ENCODE measurements around the gene PLSCR2.
"Not testable (repeated sequence)": the region's sequence is repeated elsewhere in the genome, so short reads cannot be mapped to it uniquely, and the experiment has no call there.

Gene PLSCR2

DNA sequence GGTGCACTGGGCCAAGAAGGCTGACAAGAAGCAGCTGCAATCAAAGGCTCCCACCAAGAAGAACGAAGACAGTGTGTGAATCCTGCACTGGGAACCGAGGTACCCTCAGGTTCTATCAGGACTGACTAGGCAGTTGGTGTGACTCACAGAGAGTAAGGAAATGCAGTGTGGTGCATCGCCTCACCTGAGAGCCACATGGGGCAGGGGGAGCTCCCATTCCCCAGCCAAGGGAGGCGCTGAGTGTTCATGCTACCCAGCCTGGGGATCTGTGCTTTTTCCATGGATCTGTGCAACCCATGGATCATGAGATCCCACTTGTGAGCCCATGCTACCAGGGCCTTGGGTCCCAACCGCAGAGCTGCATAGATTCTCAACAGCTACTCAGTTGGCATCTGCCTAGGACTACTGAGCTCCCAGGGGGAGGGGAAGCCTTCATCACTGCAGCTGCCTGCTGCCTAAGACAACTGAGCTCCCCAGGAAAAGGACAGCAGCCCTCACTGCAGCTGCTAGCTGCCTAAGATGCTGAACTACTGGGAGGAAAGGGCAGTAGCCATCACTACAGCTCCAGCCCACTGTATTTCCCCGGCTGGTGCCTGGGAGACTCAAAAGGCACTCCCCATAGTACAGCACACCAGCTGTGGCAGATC lies 6.9 kb upstream of the PLSCR2 start:
- no peak for DNase-seq

DNA sequence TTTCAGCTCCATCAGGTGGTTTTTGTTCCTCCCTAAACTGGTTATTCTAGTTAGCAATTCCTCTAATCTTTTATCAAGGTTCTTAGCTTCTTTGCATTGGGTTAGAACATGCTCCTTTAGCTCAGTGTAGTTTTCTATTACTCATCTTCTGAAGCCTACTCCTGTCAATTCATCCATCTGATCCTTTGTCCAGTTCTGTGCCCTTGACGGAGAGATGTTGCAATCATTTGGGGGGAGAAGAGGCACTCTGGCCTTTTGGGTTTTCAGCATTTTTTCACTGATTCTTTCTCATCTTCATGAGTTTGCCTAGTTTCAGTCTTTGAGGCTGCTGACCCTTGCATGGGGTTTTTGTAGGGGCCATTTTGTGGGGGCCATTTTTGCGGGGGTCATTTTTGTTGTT lies 5.6 kb upstream of the PLSCR2 start:
- DNase-seq, result not testable (repeated sequence)

DNA sequence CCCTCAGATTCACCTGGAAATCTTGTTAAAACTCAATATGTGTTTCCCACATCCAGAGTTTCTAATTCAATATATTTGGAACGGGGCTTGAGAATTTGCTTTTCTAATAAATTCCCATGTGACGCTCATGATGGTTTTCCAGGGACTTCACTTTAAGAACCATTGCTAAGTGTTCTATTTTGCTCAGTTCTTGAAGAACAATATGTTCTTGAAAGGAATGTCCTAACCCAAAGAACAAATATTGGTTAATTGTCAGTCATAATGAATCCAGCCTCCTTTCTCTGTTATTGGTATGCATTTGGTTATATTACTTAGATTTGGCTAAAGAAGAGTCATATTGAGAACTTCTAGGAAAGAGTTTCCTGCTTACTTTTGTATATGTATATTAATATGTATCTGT lies 4.4 kb upstream of the PLSCR2 start:
- DNase-seq, result no peak

DNA sequence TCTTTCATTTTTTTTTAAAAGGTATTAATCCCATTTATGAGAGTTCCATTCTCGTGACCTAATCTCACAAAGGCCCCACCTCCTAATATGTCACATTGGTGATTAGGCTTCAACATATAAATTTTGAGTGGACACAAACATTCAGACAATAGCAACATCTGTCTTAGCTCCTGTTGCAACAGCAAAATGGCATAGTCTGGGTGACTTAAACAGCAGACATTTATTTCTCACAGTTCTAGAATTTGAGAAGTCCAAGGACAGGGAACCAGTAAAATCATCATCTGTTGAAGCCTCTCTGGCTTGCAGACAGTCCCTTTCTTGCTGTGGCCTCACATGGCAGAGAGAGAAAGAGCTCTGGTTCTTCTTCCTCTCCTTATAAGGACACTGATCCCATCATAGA lies 3.2 kb upstream of the PLSCR2 start:
- DNase-seq, result no peak

DNA sequence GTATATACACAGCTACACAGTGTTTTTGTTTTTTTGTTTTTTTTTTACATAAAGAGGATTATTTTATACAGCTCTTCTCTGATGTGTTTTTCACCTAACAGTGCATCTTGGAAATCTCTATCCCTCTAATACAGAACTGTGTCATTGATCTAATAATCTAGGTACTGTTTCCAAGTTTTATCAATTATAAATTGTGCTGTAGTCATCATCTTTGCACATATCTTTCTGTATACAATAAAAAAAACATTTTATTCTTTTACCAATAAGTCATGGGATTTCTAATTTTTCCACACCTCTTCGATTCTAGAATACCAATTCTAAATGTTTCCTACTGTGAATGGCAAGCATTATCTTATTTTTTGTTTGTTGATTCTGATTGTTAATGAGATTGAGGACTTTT lies 1.7 kb upstream of the PLSCR2 start:
- no peak for DNase-seq

DNA sequence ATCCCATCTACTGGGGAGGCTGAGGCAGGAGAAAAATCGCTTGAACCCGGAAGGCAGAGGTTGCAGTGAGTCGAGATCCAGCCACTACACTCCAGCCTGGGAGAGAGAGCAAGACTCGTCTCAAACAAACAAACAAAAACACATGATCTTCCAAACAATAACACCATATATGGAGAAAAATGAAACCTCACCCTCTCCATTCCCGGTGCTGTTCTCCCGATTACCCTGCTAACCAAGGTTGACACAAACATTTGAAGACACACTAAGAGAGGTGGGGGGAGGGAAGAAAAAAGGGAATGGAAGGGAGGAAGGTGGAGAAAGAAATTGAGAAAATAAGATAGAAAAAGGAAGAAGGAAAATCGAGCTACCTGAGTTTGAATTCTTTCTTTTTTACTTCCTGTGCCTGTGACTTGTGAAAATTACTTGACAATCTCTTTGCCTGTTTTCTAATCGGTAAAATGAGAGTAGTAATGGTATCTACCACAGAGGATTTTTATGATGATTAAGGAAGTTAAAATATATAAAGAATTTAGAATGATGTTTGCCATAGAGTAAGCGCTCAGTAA lies 1.1 kb upstream of the PLSCR2 start:
- DNase-seq, result no peak

DNA sequence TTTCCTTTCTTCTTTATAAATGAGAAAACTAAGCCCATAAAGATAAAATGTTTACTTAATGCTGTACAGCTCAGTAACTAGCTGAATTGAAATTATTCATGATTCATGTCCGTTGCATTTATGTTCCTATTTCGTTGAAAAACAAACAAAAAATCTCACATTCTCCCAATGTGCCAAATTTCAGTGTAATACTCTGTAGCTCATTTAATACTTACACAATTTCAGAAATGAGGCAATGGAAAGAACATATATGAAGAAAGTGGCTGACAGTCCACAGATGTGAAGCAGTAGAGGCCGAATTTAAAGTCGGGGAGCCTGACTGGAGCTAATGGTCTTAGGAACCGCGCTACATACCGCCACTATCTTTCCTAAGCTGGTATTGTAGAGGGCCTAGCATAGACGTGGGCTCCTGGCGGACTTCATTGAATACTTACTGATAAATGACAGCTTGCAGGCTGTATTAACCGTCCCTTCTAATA lies 651 bp downstream of the PLSCR2 start:
- DNase-seq, result no peak

DNA sequence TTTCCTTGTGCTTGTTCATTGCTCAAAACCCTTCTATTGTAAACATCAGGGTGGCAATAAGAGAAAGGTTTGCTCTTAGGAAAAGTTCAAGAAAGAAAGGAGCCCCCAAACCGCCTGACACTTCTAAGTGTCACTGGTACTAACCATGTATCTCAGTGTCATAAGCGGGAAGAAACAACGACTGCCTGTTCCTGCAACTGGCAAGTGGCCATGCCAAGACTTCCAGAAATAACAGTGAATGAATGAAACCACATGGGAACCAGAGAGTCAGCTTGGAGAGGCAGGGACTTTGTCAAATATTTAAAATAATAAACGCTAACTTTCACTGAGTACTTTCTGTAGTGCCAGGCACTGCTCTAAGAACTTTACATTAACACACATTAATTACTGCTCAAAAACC lies 1.1 kb downstream of the PLSCR2 start:
- no peak for DNase-seq

DNA sequence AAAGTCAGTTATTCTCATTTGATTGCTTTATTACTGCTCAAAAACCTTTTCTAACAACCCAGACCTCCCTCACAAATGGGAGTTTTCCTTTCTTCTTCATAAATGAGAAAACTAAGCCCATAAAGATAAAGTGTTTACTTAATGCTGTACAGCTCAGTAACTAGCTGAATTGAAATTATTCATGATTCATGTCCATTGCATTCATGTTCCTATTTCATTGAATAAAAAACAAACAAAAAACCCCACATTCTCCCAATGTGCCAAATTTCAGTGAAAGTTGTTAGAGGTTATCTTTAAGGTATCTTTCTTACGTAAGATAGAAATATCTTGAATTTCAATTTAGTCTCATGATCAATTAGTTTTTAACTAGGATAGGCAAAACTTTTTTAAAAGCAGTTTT lies 2.8 kb downstream of the PLSCR2 start:
- no peak for DNase-seq

DNA sequence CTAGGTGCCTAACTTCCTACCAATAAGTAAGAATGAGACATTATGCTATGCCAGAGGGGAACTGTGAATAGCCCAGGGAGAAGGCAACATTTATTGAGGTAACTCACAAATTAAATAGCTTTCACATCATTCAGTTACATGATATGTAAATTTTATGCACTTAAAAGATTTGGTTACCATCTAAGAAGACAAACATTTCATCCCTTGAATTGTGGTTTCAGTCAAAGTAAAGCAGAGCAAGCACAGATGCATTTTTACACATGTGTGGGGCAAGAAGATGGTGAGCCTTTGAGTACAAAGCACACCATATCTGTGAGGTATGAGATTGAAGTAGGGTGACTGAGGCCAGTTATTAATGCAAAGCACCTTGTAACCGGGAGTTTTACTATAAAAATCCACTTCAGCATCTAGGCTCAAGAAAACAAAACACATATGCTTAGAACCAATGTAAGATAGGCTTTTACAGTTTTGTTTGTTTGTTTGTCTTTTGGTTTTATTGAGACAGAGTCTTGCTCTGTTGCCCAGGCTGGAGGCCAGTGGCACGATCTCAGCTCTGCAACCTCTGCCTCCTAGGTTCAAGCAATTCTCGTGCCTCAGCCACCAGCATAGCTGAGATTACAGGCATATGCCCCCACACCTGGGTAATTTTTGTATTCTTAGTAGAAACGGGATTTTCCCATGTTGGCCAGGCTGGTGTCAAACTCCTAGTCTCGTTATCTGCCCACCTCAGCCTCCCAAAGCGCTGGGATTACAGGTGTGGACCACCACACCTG lies 3.5 kb downstream of the PLSCR2 start:
- no peak for DNase-seq

DNA sequence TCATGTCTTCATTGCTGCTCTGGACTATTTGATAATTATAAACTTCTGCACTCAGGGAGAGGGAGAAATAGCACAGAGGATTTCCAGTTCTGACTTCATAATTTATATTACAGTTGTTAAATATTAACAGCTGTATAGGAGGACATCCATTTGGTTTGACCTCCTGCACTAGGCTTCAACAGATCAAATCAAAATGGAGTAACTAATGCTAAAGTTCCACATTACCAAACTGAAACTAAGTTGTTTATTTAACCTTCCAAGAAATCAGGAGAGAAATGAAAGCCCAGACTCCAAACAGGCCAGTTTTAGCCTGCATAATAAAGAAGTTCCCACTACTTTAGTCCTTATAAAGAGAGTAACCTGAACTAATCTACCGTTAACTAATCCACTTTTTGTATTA lies 4.6 kb downstream of the PLSCR2 start:
- DNase-seq, result no peak

DNA sequence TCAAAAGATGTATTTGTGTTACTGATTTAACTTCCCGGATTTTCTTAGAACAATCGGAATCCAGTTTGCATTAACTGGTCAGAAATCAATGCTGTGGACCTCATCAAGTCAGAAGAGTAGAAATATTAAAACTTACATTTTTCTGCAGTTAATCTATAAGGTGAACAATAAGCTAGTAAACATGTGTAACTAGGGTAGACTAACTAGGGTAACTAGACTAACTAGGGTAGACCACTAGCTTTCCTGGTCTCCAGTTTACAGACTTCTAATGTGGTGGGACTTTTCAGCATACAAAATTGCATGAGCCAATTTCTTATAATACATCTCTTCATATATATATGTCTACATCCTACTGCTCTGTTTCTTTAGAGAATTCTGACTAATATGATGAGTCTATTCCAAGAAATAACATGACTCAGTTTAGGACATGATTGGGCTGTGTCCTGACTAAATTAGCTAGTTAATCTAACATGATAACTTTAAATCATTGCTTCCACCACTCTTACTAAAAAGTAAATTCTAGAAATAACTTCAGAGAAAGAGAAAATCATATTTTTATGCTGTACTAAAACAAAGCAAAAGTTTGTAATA lies 5.3 kb downstream of the PLSCR2 start:
- no peak for DNase-seq

DNA sequence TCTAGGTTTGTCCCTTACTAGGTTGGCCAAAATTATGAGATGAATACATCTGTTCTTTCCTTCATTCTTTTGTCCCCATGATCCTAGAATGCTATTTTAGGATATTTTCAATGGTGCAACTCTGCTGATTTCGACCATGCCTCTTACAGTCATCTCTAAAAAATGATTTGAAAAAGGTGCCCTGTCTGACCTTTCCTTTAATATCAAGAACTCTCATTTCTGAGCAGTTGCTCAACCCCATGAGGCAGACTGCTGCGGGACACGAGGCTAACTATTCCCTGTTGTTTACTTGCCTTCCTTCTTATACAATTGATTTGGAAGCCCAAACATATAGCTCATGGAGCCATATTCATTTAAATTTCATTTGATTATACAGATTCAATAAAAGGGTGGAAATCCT lies 14.6 kb downstream of the PLSCR2 start:
- no peak for DNase-seq

DNA sequence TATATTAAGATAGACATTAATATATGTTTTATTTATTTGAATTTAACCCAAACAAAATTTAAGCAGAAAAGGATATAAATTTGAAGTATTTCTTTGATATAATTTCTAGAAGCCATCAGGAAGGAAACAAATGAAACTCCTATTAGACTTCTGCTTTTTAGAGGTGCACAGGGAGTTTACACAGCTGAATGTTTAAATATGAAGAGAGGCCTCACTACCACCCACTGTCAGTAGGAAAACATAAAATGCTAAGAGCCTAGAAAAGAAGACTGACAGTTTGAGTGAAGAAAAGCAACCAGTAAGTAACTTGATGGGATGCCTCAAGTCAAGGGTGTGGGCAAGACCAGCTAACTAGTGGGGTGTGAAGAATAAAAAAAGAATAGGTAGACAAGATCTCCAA lies 19.7 kb downstream of the PLSCR2 start:
- DNase-seq, result no peak

DNA sequence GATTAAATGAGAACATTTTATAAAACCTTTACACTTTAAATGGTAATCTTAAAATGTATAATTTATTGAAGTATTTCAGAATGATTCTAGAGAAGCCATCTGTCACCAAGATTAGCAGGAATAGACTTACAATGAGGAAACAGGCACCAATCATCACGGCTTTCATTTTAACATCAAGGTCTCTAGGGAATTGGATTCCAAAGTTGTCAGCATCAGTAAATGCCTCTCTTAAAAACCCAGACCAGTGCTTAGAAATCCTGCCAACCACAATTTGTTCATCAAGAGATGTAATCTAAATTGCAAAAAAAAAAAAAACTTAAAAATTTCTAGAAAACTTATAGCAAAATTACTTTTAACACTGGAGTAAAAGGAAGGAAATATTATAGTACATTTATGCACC lies 20.3 kb downstream of the PLSCR2 start:
- no peak for DNase-seq

DNA sequence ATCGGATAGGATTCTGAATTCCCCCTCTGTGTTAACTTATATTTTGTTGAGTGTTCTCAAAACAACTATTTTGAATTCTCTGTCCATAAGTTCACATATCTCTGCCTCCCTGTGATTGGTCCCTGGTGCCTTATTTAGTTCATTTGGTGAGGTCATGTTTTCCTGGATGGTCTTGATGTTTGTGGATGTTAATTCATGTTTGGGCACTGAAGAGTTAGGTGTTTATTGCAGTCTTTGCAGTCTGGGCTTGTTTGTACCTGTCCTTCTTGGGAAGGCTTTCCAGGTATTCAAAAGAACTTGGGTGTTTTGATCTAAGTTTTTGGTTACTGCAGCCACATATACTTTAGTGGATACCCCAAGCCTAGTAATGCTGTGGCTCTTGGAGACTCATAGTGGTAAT lies 23.3 kb downstream of the PLSCR2 start:
- DNase-seq, result no peak

DNA sequence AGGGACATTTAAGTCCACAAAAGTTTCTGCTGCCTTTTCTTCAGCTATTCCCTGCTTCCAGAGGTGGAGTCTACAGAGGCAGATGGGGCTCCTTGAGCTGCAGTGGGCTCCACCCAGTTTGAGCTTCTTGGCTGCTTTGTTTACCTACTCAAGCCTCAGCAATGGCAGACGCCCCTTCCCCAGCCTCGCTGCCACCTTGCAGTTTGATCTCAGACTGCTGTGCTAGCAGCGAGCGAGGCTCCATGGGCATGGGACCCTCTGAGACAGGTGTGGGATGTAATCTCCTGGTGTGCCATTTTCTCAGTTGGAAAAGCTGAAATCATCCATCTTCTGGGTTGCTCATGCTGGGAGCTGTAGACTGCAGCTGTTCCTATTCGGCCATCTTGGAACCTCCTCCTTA lies 29.1 kb downstream of the PLSCR2 start:
- not testable (repeated sequence) for DNase-seq

DNA sequence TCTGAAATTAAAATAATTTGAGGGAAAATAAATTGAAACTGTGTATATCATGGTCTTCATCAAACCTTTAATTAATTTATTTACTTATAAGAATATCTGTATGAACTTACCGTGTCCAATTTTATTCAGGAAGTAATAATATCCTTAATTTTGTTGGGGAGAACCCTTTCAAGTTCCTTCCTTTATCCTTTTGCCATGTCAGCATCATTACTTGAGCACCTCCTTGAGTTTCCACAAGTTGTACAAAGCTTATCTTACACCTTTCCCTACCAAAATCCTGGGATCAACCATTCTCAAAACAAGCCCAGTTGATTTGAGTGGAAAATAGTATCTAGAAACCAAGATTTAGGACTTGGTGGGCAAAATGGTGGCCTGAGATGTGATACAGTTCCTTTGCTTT lies 37.3 kb downstream of the PLSCR2 start:
- DNase-seq, result no peak

DNA sequence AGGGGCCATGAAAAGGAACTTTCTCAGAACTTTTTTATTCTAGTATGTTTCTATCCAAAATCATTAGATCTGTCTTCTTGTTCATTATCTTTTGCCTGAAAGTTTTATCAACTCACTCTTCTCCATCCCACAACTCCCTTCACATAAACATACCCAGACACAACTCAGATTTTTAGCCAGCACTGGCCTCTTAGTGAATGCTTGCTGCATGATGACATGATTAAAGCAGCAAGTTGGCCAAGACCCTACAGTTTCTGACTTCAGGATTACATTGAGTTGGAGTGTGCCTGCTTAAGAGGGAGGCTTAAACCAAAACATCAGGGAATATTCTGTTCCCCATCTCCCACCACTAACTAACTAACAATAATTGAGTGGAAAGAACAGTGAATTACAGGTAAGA lies 38.1 kb downstream of the PLSCR2 start:
- no peak for DNase-seq

DNA sequence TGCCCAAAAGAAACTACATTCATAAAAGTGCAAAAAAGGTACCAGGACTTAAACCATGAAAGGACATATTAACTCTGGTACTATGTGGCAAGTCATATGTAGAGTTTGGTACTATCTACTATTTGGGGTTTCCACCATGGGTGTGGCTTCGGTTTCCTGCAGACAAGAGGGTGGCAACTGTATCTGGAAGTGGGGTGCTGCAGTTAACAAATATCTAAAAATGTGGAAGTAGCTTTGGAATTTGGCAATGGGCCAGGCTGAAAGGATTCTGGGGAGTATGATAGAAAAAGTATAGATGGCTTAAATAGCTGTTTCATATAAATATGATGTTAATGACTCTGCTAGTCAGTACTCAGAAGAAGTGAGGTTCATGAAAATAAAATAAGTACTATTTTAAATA lies 44.0 kb downstream of the PLSCR2 start:
- no peak for DNase-seq

DNA sequence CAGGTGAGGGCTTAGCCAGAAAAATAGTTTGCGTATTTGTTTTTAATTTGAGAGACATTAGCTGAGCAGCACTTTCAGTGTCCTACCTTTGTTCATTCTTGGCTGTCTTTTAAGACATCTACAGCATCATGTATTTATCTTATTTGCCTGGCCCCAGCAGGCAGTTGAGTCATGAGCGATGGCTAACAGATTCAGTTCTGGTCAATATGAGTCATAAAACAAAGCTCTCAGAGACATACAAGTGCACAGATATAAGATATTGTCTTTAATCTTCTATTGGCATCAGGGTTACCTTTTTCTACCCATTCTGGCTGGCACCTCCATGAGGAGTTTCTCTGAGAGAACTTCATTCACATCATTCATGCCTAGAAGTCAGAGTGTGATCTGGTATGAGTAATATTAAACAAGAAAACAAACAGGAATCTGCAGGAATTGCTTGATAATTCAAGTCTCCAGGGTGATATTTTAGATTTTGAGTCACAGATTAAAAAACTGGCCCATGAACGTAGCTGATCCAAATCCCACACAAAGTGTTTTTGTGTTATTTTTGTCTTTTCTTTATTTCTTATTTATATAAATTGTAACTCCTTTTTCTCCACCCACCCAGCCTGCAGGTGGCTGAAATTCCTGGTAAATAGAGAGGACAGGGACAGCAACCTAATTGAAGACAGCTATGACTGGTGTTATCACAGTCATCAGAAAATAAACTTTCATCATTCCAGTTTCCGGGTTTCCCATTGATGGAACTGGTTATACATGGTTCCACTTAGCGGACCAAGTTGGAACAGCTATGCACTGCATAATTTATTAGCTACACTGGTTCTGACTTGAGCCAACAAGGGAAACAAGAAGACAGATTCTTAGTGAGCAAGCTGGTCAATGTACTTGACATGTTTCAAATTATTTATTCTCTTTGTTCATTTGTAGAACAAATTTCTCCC lies 47.3 kb downstream of the PLSCR2 start:
- no peak for DNase-seq

DNA sequence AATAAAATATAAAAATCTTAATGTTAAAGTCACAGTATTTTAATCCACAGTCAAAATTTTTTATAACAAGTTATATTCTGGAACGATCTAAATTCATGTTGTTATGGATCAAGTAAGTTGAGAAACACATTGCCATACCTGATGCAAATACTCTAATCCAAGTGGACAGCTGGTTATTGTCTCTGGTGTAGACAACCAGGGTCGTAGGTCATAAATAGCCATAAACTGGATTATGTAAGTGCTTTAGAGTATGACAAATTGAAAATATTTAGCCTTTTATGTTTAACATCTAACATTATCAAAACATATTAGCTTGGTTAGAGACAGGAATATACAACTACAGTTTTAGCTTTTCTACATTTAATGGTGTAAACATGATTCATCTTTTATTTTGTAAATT lies 53.0 kb downstream of the PLSCR2 start:
- no peak for DNase-seq

DNA sequence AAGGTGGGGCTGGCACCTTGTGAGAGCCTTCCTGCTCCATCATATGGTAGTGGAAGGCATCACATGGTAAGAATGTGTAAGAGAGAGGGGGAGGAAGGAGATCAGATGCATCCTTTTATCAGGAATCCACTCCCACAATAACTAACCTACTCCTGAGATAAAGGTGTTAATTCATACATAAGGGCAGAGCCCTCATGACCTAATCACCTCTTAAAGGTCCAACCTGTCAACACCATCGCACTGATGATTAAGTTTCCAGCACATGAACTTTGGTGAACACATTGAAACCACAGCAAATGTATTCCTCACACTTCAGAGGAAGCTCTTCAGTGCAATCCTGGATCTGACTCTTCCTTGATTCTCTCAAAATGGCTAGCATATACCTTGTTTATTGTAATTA lies 55.4 kb downstream of the PLSCR2 start:
- no peak for DNase-seq

Data from effector CD4-positive, alpha-beta T cell (primary cell).